Umbilical cord (tissue), 2 donors: ENCODE data around the gene CMSS1. TPM values are rescaled to one million over a fixed set of nuclear protein-coding genes. Genes with fewer than 3 reads are reported as not detected.
"Not testable (repeated sequence)": the region's sequence is repeated elsewhere in the genome, so short reads cannot be mapped to it uniquely, and the experiment has no call there.

ENCODE experiments used
- DNase-seq: peaks from one replicate; pipeline ENCODE4 v3.0.0-alpha.2; 2015; ENCODE audit warnings: low spot score
- total RNA-seq: library from RNA; depleted of rRNA; stranded (reverse); fragments of >200 nt; gene quantifications from one replicate; pipeline ENCODE4 v1.2.3, GENCODE V29; 2014; ENCODE audit warnings: low replicate concordance; ENCODE audit not compliant: insufficient read depth

Gene CMSS1
- total RNA-seq, 1 donor from 2014 or later = 13.7 TPM

DNA sequence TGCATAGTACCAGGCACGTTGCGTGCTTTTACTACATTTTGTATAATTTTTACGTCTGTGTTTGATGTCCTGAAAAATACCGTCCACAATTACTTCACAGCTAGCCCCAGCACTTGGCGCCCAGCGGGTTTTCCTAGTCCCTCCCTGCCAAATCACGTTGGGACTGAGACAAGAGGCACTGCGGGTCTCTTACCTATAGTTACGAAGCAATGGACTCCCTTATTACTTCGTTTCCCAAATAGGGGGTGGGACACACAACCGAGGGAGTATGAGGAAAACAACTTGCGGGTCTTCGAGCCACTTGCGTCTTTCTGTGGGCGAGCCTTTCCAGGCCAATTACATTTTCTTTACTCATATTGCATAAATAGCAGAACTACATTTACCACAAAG is 620 bp upstream of the CMSS1 start:
- no peak for DNase-seq

DNA sequence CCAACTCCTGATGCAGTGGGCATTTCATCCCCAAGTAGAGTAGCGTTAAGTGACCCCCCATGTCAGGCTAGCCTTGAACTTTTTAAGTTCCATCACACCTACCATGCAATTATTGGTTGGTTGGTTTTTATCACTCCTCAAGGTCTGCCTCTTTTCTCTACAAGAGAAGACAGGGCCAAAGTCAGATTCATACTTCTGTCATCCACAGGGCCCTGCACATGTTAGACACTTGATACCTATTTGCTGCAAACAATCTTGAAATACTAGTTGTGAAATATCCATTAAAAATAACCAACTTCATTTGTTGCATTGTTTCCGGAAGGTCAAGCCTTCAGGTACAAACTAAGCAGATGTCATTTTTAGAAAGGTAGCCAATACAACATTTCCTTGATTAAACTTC is 1.2 kb downstream of the CMSS1 start:
- no peak for DNase-seq

DNA sequence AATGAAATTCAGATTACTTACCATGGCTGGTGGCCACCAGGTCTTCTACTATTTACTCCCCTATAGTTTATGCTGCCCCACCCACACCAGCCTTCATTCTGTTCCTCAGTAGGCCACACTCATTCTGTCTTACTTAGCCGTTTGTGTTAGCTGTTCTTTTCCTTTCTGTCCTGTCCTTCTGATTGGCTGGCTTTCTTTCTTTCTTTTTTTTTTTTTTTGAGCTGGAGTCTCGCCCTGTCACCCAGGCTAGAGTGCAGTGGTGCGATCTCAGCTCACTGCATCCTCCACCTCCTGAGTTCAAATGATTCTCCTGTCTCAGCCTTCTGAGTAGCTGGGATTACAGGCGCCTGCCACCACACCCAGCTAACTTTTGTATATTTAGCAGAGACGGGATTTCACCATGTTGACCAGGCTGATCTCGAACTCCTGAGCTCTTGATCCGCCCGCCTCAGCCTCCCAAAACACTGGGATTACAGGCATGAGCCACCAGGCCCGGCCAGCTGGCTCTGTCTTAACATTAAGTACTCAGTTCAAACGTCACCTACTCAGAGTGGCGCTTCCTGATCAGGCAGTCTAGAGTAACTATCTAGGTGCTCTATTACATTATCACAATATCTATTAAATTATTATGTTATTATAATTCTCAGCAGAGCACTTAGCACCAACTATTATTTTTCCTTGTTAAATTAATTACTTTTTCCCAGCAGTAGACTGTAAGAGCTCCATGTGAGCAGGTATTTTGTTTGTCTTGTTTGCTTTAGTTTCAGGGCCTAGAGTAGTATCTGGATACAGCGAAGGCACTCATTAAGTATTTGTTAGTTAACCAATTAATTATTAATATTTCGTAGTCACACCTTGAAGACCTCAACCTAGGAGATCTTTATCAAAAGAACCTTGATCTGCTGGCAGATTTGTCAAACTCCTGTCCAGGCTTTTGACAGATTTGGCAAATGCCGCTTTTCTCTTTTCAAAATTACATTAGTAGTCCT is 6.4 kb downstream of the CMSS1 start:
- peak; percentile 60 for DNase-seq

DNA sequence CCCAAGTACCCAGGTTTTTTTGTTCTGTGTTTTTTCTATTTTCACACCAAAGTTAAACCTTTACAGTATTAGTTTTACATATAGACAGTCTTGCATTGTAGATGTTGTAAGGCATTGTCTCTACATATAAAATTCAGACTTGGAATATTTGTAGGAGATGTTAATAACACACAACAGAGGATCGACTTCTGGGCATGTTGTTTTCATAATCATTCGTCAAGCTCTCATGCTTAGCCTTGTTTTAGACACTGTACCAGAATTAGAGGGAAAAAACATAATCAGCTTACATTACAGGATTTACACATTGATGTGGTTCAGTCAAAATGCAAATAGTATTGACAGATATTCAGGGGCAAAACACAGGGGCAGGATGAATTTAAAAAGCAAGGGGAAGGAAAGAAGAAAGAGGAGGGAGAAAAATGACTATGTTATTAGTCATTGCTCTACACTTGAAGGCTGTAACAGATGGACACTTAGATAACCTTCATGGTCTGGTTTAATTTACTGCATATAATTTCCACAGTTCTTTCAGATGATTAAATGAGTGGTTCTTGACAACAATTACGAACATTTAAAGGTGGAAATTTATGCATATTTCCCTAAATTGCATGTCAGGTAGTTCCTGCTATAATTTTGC is 7.5 kb downstream of the CMSS1 start:
- DNase-seq = no peak

DNA sequence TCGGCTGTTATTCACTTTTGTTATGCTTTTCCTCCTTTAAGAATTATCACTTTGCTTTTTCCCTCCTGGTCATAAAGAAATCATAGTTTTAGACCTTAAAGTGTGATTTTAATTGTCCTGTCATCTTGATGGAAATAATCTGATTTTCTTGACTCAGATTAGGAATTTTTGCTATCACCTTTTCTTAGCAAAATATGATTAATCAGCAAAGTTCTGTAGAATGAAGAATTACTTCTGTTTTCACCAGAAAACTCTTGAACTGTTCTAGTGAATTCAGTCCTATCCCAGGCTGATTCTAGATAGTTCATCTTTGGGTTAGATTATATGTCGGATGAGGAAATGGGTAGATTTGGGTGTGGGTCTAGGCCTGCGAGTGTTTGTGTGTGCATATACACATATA is 12.2 kb downstream of the CMSS1 start:
- no peak for DNase-seq

DNA sequence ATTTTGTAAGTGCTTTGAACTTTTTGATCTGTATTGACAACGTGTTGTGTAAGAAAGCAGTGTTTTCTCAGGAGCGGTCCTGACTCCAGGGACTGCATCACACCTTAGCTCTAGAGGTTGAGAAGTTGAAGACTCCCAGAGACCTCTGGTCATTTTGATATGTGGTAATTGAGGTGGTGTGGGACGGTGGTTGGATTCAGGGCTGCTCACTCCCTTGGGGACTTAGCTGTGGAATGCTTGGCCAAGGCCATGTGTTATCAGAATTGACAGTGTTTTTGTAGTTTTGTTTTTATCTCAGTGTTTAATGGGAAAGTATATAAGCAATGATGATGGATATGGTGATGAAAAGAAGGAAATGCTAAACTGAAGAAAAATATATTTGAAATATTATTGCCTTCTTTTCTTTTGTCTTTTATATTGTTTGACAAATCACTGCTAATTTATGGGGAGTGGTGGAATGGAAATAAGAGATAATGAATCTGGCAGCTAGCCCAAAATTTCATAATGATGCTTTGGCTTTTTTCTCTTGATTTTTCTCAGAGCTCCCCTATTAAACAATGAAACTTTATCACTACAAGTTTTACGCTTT is 16.0 kb downstream of the CMSS1 start:
- DNase-seq = peak; percentile 54

DNA sequence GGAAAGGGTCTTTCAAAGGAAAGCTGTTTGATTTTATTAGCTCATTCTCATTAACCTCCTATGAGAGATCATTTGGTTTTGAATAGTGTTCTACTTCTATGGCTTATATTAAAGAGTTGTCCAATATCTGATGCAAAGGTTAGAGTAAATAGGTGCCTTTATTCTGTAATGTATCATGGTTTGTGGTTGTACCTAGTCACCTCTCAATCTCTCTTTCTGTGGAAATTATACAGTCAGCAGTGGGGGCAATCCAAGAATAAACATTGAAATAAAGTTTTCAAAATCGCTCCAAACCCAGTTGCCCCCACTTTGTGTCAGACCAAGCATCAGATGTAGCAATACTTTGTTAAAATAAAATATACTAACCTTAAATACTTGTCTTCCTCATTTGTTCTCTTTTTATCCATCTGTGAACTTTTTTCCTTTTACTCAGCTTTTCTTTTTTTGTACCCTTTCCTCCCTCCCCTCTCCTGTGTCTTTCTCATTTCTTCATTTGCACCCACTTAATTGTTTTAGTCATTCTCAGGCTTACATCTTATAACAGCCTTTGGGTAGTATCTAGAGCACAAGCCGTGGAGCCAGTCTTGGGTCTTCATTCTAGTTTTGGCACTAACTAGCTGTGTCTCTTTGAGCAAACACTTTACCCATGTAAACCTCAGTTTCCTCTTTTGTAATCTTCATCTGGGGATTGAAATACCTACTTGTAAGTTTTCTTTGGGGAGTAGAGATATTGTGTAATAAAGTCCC is 16.7 kb downstream of the CMSS1 start:
- DNase-seq = no peak

DNA sequence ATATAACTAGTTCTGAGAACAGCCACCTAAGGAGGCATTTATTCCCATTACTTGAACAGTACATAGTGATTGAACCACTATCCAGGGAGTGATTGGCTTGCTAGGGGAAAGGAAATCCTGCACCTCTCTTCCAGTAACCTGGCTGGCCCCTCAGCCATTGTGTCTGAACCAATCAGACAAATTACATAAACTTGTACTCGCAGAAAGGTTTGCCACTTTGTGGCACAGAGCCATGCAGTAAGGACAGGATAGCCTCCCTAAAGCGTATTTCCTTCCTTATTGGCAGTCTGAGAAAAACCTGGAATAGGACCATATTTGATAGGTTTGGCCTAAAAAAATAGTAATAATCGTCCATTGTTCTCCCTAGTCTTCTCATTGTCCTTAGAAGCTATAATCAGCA is 19.0 kb downstream of the CMSS1 start:
- DNase-seq = peak; percentile 24

DNA sequence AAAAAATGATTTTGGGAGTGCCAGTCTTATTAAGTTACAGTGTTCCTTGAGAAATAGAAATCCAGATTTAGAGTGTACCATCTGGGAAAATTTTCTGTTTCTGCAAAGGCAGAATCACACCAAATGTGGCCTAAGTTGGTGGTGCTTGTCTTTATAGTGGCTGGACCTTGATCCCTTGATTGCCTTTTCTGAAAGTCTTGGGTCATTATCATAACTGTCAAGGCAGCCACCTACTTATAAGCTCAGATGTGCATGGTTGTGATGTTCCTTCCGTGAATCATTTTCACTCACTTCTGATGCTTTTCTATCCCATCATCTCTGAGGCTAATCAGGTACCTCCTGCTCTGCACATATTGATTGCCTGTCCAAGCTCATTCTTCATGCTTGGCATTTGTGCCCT is 20.1 kb downstream of the CMSS1 start:
- DNase-seq = no peak

DNA sequence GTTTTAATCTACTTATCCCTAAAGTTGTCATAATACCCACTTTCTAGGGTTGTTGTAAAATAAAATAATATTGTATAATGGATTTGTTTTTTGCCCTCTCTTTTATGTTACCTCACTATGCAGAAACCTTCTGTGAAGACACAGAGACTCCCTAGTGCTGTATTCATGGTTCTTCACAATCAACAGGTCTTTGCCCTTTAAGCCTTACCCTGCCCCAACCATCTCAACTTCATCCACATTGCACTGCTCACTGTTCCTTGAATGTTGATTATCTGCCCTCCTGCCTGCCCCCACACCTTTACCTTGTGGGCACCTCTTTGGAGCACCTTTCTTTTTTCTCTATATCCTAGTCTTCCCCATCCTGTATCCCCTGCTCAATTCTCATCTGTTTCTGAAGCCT is 21.1 kb downstream of the CMSS1 start:
- no peak for DNase-seq

DNA sequence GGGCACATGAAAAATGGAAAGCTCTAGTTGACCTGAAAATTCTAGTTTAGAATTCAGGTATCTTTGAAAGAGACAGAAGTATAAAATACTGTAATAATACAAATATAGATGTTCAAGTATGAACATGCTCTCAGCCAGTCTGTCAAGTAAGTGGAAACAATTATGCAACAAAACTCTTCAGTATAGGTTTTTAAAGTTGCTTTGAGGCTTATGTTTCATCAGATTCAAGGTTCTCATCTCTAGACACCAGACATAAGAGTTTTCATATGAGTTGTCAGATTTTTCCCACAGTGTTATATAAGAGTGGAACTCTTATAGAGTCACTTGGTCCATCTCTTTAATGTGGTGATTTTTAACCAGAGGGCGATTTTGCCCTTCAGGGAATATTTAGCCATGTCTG is 22.0 kb downstream of the CMSS1 start:
- no peak for DNase-seq

DNA sequence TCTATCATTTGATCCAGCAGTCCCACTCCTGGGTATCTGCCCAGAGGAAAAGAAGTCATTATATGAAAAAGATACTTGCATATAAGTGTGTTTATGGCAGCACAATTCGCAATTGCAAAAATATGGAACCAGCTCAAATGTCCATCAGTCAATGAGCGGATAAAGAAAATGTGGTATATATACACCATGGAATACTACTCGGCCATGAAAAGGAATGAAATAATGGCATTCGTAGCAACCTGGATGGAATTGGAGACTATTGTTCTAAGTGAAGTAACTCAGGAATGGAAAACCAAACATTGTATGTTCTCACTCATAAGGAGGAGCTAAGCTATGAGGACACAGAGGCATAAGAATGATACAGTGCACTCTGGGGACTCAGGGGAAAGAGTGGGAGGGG is 24.3 kb downstream of the CMSS1 start:
- DNase-seq = not testable (repeated sequence)

DNA sequence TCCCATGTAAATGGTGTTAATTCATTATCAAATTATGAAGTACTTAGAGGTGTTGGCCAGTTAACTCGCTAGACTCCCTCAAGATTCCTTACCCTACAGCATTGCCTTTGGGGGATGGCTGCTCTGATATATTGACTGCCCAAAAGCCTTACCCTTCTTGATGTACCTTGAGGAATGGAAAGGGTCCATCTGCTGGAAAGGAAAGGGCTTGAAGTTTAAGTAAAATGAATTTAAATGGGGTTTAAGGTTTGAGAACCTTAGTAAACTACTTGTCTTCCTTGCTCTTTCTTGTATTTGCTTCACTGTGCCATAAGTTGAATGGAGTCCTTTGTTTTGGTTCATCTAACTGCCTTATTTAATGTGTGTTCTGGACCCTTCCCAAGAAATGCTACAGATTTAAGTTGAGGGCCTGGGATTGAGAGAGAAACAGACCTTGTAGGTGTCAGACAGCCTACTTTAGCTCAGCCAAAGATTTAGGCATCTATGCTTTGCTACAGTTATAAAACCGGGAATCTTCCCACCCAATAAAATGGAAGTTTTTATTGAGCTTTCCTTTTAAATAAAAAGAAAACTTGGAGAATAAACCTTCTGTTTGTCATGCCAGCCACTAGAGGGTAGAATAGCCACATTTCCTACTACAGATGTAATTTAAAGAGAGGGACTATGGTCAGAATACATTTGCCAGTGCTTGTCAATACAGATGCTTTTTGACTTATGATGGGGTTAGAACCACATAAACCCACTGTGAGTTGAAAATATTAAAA is 25.3 kb downstream of the CMSS1 start:
- peak; percentile 77 for DNase-seq

DNA sequence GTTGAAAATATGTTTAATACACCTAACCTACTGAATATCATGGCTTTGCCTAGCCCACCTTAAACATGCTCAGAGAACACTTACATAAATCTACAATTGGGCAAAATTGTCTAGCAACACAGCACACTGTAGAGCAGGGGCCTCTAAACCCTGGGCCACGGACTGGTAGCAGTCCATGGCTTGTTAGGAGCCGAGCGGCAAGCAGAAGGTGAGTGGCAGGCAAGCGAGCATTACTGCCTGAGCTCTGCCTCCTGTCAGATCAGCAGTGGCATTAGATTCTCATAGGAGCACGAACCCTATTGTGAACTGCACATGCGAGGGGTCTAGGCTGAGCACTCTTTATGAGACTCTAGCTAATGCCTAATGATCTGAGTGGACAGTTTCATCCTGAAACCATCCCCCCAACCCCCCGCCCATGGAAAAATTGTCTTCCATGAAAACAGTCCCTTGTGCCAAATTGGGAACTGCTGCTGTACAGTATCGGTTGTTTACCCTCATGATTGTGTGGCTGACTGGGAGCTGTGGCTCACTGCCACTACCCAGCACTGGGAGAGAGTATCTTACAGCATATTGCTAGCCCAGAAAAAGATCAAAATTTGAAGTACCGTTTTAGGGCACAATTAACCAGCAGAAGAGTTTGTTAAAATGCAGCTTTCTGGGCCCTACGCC is 26.1 kb downstream of the CMSS1 start:
- DNase-seq = no peak

DNA sequence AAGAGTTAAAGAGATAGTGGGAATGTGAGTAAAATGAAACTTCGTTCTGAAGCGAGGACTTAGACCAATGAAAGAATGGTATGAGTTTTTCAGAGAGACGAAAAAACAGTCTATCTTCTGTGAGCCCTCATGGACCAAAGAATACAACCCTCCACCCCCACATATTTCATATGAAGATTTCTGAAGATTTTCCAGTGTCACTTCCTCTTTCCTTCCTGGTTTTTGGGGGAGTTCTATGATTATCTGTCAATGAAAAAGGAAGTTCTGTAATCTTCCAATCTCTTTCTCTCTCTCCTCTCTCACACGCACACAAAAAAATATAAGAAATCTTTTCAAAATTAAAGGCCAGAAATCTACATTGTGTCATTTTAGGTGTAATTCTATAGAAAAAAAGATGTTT is 27.7 kb downstream of the CMSS1 start:
- DNase-seq = no peak

DNA sequence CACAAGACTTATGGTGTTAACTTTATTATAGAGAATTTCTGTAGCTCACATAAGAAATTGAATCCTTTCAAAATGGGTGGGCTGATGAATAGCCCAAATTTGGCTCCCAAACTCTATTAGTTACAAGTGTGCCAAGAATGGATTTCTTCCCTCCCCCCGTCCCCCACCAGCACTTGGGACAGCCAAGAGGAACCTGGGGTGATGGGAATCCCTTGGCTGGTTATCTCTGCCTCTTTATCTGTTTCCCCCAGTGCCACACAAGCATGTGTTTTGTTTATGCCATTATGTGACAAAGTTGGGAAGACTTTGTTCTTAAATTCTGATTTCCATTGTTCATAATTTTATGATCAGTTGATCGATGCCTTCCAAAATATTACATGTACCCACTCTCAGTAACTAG is 28.3 kb downstream of the CMSS1 start:
- DNase-seq = no peak

DNA sequence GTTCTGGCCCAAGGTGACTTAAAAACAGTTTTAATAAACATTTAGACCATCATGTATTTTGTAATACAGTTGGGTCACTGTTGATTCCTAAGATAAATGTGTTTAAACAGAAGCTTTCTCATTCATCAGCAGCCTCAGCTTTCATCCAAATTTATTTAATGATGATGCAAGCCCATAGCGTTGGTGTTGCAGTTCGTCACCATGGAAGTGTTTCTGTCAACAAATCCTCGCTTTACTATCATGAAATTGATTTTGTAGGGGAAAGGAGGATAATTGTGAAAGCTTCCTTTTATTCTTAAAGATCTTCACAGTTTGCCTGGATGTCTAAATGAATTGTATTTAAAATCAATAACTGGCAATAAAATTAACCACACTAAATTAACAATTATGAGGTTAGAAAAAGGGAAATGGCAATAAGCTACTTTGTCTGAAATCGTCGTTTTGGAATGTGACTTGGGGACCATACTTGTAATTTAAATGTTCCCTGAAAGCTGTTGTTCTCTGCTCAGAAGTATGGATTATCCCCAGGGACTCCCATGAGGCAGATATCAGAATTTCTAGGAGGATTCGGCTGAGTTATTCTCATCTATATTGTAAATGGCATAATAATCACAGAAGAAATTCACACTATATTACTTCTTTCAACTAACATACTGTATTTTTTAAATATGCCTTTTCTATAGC is 29.0 kb downstream of the CMSS1 start:
- no peak for DNase-seq

DNA sequence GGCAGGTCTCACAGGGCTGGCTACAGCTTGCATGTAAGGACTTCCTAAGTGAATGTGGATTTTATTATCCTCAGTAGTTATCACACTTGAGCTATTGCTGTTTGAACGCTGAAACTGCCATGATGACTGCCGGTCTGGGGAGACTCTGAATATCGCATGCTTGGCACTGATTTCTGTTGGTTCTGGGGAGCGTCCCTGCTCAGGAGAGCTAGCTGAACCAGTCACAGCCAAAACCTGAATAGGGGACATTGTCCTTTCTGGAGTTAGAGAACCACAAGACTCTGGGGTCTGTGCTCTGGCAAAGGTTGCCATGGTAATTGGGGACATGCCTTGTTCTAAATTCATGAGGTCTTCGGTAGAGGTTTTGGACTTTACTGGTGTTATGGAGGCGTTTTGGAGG is 30.8 kb downstream of the CMSS1 start:
- DNase-seq = no peak

DNA sequence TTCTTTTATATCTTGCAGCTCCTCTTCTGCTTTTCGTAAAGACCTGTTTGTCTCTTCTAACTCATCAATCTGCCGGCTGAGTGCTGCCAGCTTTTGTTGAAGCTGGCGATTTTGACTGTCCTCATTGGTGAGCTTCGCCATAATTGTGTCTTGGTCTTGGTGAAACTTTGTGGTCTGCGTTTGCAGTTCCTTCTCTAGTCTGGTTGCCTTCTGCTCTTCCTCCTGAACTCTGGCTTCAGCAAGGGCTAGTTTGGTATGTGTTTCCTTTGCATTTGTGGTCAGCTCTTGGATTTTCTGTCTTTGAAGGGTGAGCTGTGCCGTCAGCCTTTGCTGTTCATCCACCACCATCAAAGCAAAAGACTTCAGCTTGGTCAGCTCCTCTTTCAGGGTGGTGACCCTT is 32.9 kb downstream of the CMSS1 start:
- DNase-seq = no peak

DNA sequence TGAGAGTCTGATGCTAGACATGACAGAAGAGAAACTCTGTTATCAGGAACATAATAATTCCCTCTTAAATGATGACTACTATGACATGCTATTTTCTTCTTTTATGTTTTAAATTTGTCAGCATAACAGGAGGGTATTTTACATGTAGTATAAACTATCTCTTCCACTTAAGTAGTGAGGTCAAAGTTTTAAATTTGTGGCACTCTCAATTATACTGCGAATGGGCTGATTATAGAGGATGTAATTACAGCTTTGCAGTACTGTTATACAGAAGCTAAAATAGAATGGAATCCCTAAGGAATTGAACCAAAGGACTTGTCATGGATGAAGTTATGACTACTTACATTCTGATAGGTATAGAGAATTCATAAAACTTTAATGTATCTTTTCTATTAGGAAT is 34.3 kb downstream of the CMSS1 start:
- no peak for DNase-seq
